T-helper 17 cell (primary cell): ENCODE data around the gene DAGLA. TPM values are rescaled to one million over a fixed set of nuclear protein-coding genes. Genes with fewer than 3 reads are reported as not detected.

ENCODE experiments used
- ATAC-seq: fragments of 150-1000 bp; cut with Tn5 transposase; 2 replicates; pipeline ENCODE4 v1.10.0; 2021; ENCODE audit warnings: mild to moderate bottlenecking, moderate library complexity
- DNase-seq, 3 donors: peaks; one replicate each; pipeline versions ENCODE4 v3.0.0 to v3.0.0-alpha.2; 2020 to 2021
- H3K9me3 ChIP-seq: one replicate; pipeline ENCODE4 v1.7.0; 2013; ENCODE audit warnings: low read length, mild to moderate bottlenecking; ENCODE audit not compliant: control insufficient read depth, poor library complexity, severe bottlenecking
- H3K27ac Mint-ChIP-seq: one replicate; pipeline ENCODE4 v1.8.0; 2022; ENCODE audit warnings: mild to moderate bottlenecking, moderate library complexity, mixed read lengths
- H3K27me3 Mint-ChIP-seq: one replicate; pipeline ENCODE4 v1.8.0; 2022; ENCODE audit warnings: mixed read lengths
- H3K36me3 Mint-ChIP-seq: one replicate; pipeline ENCODE4 v1.8.0; 2022; ENCODE audit warnings: low read depth, mixed read lengths
- H3K4me1 Mint-ChIP-seq: one replicate; pipeline ENCODE4 v1.8.0; 2022; ENCODE audit warnings: mild to moderate bottlenecking, mixed read lengths
- H3K4me3 Mint-ChIP-seq: one replicate; pipeline ENCODE4 v1.8.0; 2022; ENCODE audit warnings: mild to moderate bottlenecking, moderate library complexity, mixed read lengths
- total RNA-seq, 4 donors: library from RNA in 2 of 4; stranded (reverse) in 2 of 4; gene quantifications; one replicate each; pipeline ENCODE4 v1.2.3 and lab custom pipeline; 2022 to 2026

DAGLA gene
- total RNA-seq, 2 donors from 2014 or later, result 1.3 to 2.1 TPM

GRCh38 chr11:61712314-61712713 lies 32.1 kb downstream of the DAGLA start:
- H3K4me3 Mint-ChIP-seq, result no peak overlapping the region
- H3K27ac Mint-ChIP-seq, result no peak overlapping the region
- H3K27me3 Mint-ChIP-seq, result no peaks in the 10 kb centered on the region
- ATAC-seq (no peak), DNase-seq (no peak)
- H3K9me3 ChIP-seq, result no peaks in the 10 kb centered on the region
- no peaks in the 10 kb centered on the region for H3K36me3 Mint-ChIP-seq
- H3K4me1 Mint-ChIP-seq, result peaks cover 8% of the 10 kb centered on the region

GRCh38 chr11:61712846-61713245 lies 32.7 kb downstream of the DAGLA start:
- ATAC-seq (no peak), DNase-seq (no peak)
- Mint-ChIP-seq H3K27me3 (no peaks in the 10 kb centered on the region), H3K27ac (no peak overlapping the region), H3K4me3 (no peak overlapping the region), H3K4me1 (peaks cover 6% of the 10 kb centered on the region), H3K36me3 (no peaks in the 10 kb centered on the region)
- H3K9me3 ChIP-seq, result no peaks in the 10 kb centered on the region

DNA sequence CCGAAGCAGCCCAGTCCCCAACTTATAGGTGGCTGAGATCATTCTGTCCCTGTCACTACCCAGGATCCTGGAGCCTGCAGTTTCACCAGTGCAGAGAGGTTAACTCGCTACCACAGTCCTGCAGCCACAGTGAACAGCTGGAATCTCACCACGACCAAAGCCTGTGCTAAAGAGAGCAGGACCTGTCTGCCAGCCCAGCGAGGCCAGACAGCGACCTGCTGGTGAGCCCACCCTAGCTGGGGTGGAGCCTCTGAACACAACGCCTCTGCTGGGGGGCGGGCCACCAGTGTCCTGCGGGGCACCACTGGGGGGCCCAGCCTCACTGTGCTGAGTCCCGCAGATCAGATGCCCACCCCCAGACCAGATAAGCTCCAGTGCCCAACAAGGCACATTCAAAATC lies 33.3 kb downstream of the DAGLA start:
- H3K4me1 Mint-ChIP-seq, result peaks cover 6% of the 10 kb centered on the region
- ATAC-seq (no peak), DNase-seq (no peak)
- peak overlapping the region; percentile 16 for H3K27ac Mint-ChIP-seq
- no peaks in the 10 kb centered on the region for H3K9me3 ChIP-seq
- H3K27me3 Mint-ChIP-seq, result no peaks in the 10 kb centered on the region
- H3K4me3 Mint-ChIP-seq, result no peak overlapping the region
- H3K36me3 Mint-ChIP-seq, result no peaks in the 10 kb centered on the region

DNA sequence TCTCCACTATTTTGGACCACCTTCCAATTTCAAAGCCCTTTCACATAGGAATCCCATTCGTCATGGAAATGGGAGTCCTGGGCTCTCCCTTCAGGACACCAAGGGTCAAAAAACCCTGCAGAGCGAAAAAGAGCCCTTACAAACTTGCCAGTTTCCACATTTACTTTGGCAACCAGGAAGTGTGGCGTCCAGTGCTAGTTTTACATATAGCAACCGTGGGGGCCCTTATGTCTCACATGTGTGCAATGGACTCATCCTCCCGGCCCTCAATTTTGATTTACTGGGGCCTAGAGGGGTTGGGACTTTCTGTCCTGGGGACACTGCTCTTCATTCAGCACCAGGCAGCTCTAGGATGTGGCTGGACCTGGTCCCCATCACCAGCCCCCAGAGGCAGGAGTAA lies 33.7 kb downstream of the DAGLA start:
- DNase-seq (no peak), ATAC-seq (no peak)
- Mint-ChIP-seq H3K27ac (peak overlapping the region; percentile 16), H3K27me3 (no peaks in the 10 kb centered on the region), H3K36me3 (no peaks in the 10 kb centered on the region), H3K4me1 (peaks cover 6% of the 10 kb centered on the region), H3K4me3 (no peak overlapping the region)
- no peaks in the 10 kb centered on the region for H3K9me3 ChIP-seq

DNA sequence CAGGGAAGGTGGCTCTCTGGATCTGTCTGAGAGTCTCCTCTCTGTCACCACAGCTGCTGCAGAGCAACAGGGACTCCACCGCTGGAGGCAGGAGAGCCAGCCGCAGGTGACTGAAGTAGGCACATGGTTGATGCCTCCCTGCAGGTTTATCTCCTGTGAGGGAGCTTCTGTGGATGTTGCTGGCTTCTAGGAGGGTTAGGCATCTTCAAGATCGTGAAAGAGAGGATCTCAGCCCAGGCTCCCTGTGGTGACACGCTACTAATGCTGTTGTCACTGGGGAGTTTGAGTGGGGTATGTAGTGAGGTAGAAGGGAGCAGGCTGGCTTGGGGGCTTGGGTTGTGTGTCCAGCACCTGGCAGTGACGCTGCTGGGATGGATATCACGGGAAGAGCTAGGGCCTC lies 34.1 kb downstream of the DAGLA start:
- Mint-ChIP-seq H3K27ac (no peak overlapping the region), H3K4me1 (peaks cover 6% of the 10 kb centered on the region), H3K27me3 (no peaks in the 10 kb centered on the region), H3K36me3 (no peaks in the 10 kb centered on the region), H3K4me3 (no peak overlapping the region)
- H3K9me3 ChIP-seq, result no peaks in the 10 kb centered on the region
- DNase-seq (no peak), ATAC-seq (no peak)

DNA sequence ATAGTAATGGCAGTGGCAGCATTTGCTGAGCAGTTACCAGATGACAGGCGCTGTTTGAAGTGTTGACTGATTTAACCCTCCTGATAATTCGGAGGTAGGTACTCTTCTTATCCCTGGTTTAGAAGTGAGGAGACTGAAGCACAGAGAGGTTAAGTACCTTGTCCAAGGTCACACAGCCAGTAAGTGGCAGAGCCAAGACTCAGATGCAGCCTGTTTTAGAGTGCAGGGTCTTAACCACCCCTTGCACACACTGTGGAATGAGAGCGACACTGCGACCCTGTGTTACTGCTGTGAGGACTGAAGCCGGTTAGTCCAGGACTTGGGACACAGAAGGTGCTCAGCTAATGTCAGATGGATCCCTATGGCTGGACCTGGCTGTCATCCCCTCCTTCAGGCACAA lies 34.7 kb downstream of the DAGLA start:
- peaks cover 6% of the 10 kb centered on the region for H3K4me1 Mint-ChIP-seq
- no peaks in the 10 kb centered on the region for H3K27me3 Mint-ChIP-seq
- H3K36me3 Mint-ChIP-seq, result no peaks in the 10 kb centered on the region
- no peak for ATAC-seq
- DNase-seq, result no peak
- no peak overlapping the region for H3K27ac Mint-ChIP-seq
- H3K9me3 ChIP-seq, result no peaks in the 10 kb centered on the region
- H3K4me3 Mint-ChIP-seq, result no peak overlapping the region

- ATAC-seq (no peak), DNase-seq (no peak)
- H3K4me3 Mint-ChIP-seq, result no peak overlapping the region
- H3K27me3 Mint-ChIP-seq, result no peaks in the 10 kb centered on the region
- no peaks in the 10 kb centered on the region for H3K9me3 ChIP-seq
- H3K4me1 Mint-ChIP-seq, result peaks cover 4% of the 10 kb centered on the region
- no peaks in the 10 kb centered on the region for H3K36me3 Mint-ChIP-seq
- no peak overlapping the region for H3K27ac Mint-ChIP-seq
Observed at GRCh38 chr11:61715867-61716266, 35.7 kb downstream of the DAGLA start.

DNA sequence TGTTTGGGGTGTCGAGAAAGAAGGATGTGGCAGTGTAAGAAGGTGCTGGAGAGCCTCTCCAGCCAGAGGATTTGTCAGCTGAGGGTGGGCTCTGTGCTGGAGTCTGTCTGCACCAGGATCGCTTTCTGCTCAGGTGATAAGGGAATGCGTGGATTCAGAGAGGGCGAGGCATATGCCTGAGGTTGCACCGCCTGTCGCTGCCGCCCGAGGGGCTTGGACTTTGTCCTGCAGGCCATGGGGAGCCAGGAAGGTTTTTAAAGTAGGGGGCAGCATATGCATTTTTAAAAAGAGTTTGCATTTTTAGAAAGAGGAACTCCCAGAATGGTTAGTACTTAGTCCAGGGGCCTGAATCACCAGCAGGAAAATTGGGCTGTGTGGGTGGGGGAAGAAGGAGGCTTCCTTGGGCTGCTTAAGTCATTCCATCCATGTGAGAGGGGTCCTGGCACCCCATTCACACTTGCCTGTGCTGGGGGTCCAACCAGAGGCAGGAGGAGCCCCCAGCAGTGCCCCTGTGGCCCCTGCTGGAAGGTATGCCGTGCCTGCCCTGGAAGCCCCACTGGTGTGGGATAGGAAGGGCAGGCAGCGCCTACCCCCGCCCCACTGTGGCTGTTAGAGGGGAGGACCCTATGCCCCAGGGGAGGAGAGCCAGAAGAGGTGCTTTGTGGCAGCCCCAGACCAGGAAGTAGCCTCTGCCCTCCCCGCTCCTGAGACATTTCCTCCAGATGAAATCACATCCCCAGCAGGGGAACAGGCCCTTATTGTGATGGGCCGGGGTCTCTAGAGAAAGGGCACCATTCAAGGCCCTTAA lies 36.5 kb downstream of the DAGLA start:
- DNase-seq, result no peak
- Mint-ChIP-seq H3K36me3 (no peaks in the 10 kb centered on the region), H3K4me1 (peaks cover 4% of the 10 kb centered on the region), H3K4me3 (no peak overlapping the region), H3K27ac (no peak overlapping the region), H3K27me3 (no peaks in the 10 kb centered on the region)
- ATAC-seq, result no peak
- H3K9me3 ChIP-seq, result no peaks in the 10 kb centered on the region

DNA sequence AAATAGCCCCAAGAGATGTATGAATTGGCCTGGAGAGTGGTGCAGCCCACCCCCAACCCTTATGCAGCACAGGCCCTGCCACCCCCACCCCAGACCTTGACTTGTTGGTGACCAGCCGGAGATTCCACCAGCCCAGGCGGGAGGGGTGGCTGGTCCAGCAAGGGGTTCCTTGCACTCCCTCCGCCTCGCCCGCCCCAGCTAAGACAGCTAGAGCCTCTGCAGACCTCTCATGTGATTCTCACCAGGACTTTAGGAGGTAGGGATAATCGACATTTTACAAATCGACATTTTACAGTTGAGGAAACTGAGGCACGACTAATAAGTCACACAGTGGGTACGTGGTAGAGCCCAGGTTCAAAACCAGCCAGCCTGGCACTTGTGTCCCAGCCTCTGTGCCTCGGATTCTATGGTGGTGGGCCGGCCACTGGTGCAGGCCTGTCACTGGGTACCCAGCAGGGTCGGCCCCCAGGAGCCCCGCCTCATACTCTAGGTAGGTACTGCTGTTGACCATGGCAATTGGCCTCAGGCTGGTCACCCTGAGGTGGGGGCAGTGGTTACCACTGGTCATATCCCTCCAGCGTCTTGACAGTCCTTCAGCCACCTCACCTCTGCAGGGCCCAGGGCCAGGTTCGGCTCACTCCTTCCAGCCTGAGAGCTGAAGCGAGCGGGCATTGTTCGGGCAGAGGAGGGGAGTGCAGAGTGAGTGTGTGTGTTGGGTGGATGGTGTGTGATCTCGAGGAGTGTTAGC lies 37.3 kb downstream of the DAGLA start:
- ATAC-seq (no peak), DNase-seq (no peak)
- H3K9me3 ChIP-seq, result no peaks in the 10 kb centered on the region
- Mint-ChIP-seq H3K36me3 (no peaks in the 10 kb centered on the region), H3K4me3 (no peak overlapping the region), H3K27me3 (no peaks in the 10 kb centered on the region), H3K4me1 (peaks cover 4% of the 10 kb centered on the region), H3K27ac (no peak overlapping the region)

GRCh38 chr11:61718046-61718531 lies 37.9 kb downstream of the DAGLA start:
- ATAC-seq (no peak), DNase-seq (no peak)
- Mint-ChIP-seq H3K27ac (no peak overlapping the region), H3K27me3 (no peaks in the 10 kb centered on the region), H3K4me1 (peaks cover 4% of the 10 kb centered on the region), H3K36me3 (no peaks in the 10 kb centered on the region), H3K4me3 (no peak overlapping the region)
- H3K9me3 ChIP-seq, result no peaks in the 10 kb centered on the region

GRCh38 chr11:61718621-61719302 lies 38.6 kb downstream of the DAGLA start:
- Mint-ChIP-seq H3K4me3 (no peak overlapping the region), H3K36me3 (no peaks in the 10 kb centered on the region), H3K27ac (no peak overlapping the region), H3K4me1 (peaks cover 4% of the 10 kb centered on the region), H3K27me3 (no peaks in the 10 kb centered on the region)
- DNase-seq (no peak), ATAC-seq (no peak)
- H3K9me3 ChIP-seq, result no peaks in the 10 kb centered on the region

- H3K9me3 ChIP-seq, result no peaks in the 10 kb centered on the region
- no peak for ATAC-seq
- Mint-ChIP-seq H3K27me3 (no peaks in the 10 kb centered on the region), H3K27ac (no peak overlapping the region), H3K36me3 (no peaks in the 10 kb centered on the region), H3K4me3 (no peak overlapping the region), H3K4me1 (peaks cover 4% of the 10 kb centered on the region)
- no peak for DNase-seq
Observed at GRCh38 chr11:61719978-61720377, 39.8 kb downstream of the DAGLA start.

- no peaks in the 10 kb centered on the region for H3K9me3 ChIP-seq
- ATAC-seq (no peak), DNase-seq (no peak)
- Mint-ChIP-seq H3K27ac (no peak overlapping the region), H3K4me1 (peaks cover 4% of the 10 kb centered on the region), H3K4me3 (no peak overlapping the region), H3K27me3 (no peaks in the 10 kb centered on the region), H3K36me3 (no peaks in the 10 kb centered on the region)
Observed at GRCh38 chr11:61720597-61720996, 40.4 kb downstream of the DAGLA start.
